Putamen (tissue), 1 donor: ENCODE measurements around the gene RAP1GDS1.

ENCODE experiments used
- DNase-seq: peaks from one replicate; pipeline ENCODE4 v3.0.0-alpha.2; 2016; ENCODE audit warnings: low spot score

RAP1GDS1 gene

DNA sequence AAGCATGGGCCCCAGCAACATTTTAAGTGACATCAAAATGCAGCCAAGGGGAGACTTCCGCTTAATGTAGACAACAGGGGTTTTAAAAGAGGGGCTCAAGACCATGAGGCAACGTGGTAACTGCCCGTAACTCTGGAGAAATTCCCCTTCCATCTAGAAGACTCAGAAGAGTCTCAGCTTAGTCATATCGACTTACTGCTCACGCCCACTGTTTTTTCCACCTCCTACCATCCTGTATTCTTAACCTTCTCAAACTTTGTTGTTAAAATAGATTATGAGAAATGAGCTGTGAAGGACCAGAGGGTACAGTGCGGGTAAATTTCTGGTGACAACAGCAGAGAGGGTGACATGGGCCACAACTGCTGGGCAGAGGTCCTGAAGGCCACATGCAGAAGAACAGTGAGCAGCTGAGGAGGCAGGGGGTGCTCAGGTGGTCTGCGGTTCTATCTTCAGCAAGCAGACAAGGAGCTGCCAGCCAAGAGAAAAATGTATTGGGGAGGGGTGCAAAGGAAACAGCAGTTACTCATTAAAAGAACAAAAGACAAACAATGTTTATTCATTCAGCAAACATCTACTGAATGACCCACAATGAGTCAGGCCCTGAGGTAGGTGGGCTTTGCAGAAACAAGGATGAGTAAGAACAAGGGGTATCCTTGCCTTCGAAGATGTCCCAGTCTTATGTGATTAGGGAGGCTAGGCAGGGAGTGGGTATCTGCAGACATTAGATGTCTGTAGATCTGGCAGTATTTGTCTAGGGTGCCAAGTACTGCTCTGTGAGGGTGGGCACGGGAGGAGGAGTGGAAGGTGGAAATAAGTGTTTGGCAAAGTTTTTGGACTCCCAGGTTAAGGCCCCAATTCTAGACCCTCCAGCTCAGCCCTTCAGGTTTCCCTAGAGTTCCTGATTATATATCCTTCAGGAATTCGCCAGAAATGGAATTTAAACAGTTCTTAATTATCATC is 221.9 kb downstream of the RAP1GDS1 start:
- DNase-seq, result no peak

DNA sequence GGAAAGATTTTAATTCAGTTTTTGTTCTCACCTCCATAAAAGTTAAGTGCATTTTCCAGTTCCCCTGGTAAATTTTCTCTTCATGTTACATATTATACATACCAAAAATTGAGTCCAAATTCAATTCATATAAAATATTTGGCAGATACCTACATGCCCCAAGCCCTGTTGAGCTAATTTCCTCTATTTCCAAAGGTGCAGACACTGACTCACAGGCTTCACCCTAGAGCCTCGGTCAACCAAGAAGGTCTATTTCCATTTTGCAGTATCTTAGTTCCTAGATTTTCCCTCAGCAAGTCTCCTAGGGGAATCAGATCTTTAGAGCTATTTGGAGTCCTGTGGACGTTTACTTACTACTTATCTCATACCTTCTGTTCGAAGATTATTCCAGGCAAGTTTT is 222.8 kb downstream of the RAP1GDS1 start:
- DNase-seq, result no peak

DNA sequence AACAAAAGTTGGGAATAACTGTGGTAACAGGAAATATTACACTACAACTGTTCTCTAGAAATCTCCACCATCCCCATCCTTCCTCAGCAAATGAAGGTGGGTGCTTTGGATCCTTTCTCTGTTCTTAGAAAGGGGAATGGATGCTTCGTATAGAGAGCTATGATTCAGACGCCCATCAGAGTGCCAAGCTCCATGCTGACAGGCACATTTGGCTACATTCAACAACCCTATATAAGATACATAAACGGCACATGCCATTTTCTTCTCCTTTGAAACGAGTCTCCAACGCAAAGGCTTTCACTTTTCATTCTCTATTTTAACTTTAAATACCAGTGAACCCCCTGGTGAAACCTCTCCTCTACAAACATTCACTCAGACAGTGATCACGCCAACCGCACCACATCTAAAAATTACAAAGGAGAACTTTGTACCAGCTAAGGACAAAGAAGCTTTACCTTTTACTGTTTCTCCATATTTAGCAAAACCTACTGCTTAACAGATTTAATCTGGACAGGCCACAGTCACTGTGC is 224.7 kb downstream of the RAP1GDS1 start:
- DNase-seq, result no peak

DNA sequence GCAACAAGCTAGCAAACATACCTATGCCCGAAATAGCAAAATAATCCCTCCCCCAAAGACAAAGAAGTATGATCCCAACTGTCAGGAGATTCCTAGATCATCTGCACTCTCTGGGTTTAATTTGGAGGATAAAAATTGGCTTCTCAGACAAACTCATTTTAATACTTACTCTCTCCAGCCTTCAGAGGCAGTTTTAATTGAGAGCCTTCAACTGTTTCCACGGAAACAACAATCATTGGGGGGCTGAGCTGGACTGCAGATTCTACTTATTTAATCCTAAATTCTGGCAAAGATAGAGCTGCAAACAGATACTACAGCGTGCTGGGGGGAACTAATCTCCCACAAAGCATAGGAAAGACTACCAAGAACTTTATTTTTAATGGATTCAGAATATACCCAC is 229.1 kb downstream of the RAP1GDS1 start:
- DNase-seq, result no peak

DNA sequence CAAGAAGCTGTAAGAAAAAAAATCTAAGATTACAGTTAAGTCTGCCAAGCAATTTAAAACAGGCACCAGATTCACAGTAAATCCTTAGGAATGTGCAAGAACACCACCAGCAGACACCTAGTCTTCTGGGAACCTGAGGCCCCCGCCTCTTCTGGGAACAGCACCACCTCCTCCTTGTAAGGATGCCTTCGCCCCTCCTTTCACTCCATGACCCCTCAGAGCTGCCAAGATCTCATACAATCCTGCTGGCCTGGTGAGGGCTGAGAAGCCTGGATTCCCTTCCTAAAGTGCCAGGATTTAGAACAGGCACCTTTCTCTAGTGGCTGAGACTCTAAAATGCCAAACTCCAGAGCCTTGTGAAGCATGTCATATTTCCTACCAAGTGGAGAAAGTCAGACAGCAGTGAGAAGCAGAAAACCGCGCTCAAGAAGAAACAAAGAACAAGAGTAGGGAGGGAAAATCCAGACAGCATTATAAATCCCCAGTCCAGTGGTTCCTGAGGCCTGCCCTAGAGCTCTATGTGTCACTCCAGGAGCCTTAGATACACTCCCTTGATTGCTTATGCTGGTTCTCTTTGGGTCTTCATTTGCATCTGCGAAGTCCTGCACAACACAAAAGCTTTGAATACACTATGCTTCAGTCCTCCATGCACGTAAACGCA is 230.8 kb downstream of the RAP1GDS1 start:
- no peak for DNase-seq

DNA sequence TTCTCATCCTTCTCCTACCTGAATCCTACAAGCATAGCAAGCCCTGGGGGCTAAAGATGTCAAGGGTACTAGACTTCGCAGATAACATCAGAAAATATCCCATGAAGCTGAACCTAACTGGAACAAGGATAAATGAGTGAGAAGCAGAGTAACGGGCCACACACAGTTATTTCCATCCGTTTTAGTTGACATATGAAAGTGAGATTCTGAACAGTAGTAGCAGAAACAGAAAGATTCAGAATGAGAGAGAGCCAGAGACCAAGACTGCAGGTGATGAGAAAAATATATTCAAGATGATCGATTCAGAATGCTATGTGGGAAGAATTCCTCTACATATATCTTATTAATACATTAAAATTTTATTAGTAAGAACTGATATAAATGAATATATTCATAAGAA is 232.1 kb downstream of the RAP1GDS1 start:
- no peak for DNase-seq
